IMR-90 (cell line): ENCODE measurements around the gene FPR2. TPM values are rescaled to one million over a fixed set of nuclear protein-coding genes. Genes with fewer than 3 reads are reported as not detected.

Source experiments
- ATAC-seq: fragments of 200-7000 bp; cut with Tn5 transposase; 2 replicates; pipeline ENCODE4 v1.9.1; 2020; ENCODE audit warnings: low read depth, mild to moderate bottlenecking, moderate library complexity
- BruUV-seq: library from RNA; stranded (reverse); fragments of 400-500 nt; replicated peaks from 2 replicates; lab custom pipeline; 2021; lab: Mats Ljungman, UMichigan
- CTCF ChIA-PET: fragments of 300-600 bp; formaldehyde crosslinking; extraction: SDS; loops from one replicate; lab custom pipeline; 2021; ENCODE audit warnings: antibody characterized with exemption; lab: Yijun Ruan, JAX
- POLR2A ChIA-PET: fragments of 300-600 bp; sonication (Branson Sonifier 250); formaldehyde crosslinking; loops from one replicate; lab custom pipeline; 2022; ENCODE audit warnings: antibody characterized with exemption; ENCODE audit not compliant: unreplicated experiment; lab: Charles Lee
- DNase-seq: peaks from one replicate; pipeline ENCODE4 v3.0.0; 2013
- H2AFZ ChIP-seq: replicated peaks from 2 replicates; pipeline ENCODE3; 2013; ENCODE audit warnings: low read length, mild to moderate bottlenecking; ENCODE audit not compliant: poor library complexity
- H2AK5ac ChIP-seq: 2 replicates; pipeline ENCODE4 v1.6.1; 2013; ENCODE audit warnings: low read depth, low read length, inconsistent platforms
- H2AK9ac ChIP-seq: replicated peaks from 2 replicates; pipeline ENCODE3; 2013; ENCODE audit warnings: mild to moderate bottlenecking, low read depth, low read length, moderate library complexity; ENCODE audit not compliant: poor library complexity
- H2BK120ac ChIP-seq: 2 replicates; pipeline ENCODE4 v1.6.1; 2013; ENCODE audit warnings: low read depth, low read length, inconsistent platforms
- H2BK15ac ChIP-seq: 3 replicates; pipeline ENCODE4 v1.6.1; 2013; ENCODE audit warnings: low read depth, low read length, inconsistent platforms
- H2BK20ac ChIP-seq: 2 replicates; pipeline ENCODE4 v1.6.1; 2013; ENCODE audit warnings: low read depth, mild to moderate bottlenecking, inconsistent platforms, low read length, moderate library complexity
- H2BK5ac ChIP-seq: 2 replicates; pipeline ENCODE4 v1.6.1; 2013; ENCODE audit warnings: mild to moderate bottlenecking, low read depth, low read length, inconsistent platforms; ENCODE audit not compliant: poor library complexity, severe bottlenecking
- H3K14ac ChIP-seq: replicated peaks from 2 replicates; pipeline ENCODE4 v1.6.1; 2013; ENCODE audit warnings: low read depth, low read length, inconsistent platforms
- H3K18ac ChIP-seq: 2 replicates; pipeline ENCODE4 v1.6.1; 2013; ENCODE audit warnings: low read depth, low read length, control low read depth
- H3K23ac ChIP-seq: 2 replicates; pipeline ENCODE4 v1.6.1; 2013; ENCODE audit warnings: low read depth, low read length, inconsistent platforms
- H3K27ac ChIP-seq: 2 replicates; pipeline ENCODE4 v1.5.1; 2013; ENCODE audit warnings: mild to moderate bottlenecking, control low read depth, low read length; ENCODE audit not compliant: insufficient read depth
- H3K27me3 ChIP-seq: 2 replicates; pipeline ENCODE4 v1.6.1; 2013; ENCODE audit warnings: low read length; ENCODE audit not compliant: control insufficient read depth, insufficient read depth
- H3K36me3 ChIP-seq: 2 replicates; pipeline ENCODE4 v1.6.1; 2013; ENCODE audit warnings: low read length, mixed read lengths; ENCODE audit not compliant: control insufficient read depth, insufficient read depth
- H3K4ac ChIP-seq: 2 replicates; pipeline ENCODE4 v1.6.1; 2013; ENCODE audit warnings: low read depth, low read length, inconsistent platforms
- H3K4me1 ChIP-seq: 2 replicates; pipeline ENCODE4 v1.6.1; 2013; ENCODE audit warnings: low read length, mixed read lengths; ENCODE audit not compliant: control insufficient read depth, insufficient read depth
- H3K4me2 ChIP-seq: 2 replicates; pipeline ENCODE4 v1.6.1; 2013; ENCODE audit warnings: low read depth, mild to moderate bottlenecking, control low read depth, low read length, moderate library complexity
- H3K4me3 ChIP-seq: 2 replicates; pipeline ENCODE4 v1.5.1; 2013; ENCODE audit warnings: low read depth, mild to moderate bottlenecking, control low read depth, low read length, moderate library complexity; ENCODE audit not compliant: insufficient read depth
- H3K56ac ChIP-seq: 2 replicates; pipeline ENCODE4 v1.6.1; 2013; ENCODE audit warnings: low read length, inconsistent platforms; ENCODE audit not compliant: insufficient read depth; ENCODE audit errors: extremely low read depth
- H3K79me1 ChIP-seq, 2 experiments: 2 replicates each; pipeline ENCODE4 v1.6.1; 2013; ENCODE audit warnings: low read length in 2 of 2, inconsistent platforms in 1 of 2, low read depth in 1 of 2
- H3K9ac ChIP-seq: 2 replicates; pipeline ENCODE4 v1.6.1; 2013; ENCODE audit warnings: low read depth, low read length, control low read depth
- H3K9me1 ChIP-seq: 2 replicates; pipeline ENCODE4 v1.6.1; 2013; ENCODE audit warnings: low read length, inconsistent platforms; ENCODE audit not compliant: insufficient read depth
- H3K9me3 ChIP-seq: 2 replicates; pipeline ENCODE4 v1.6.1; 2013; ENCODE audit warnings: low read length; ENCODE audit not compliant: control insufficient read depth, insufficient read depth
- H4K20me1 ChIP-seq: 2 replicates; pipeline ENCODE4 v1.6.1; 2013; ENCODE audit warnings: low read length, inconsistent platforms; ENCODE audit not compliant: insufficient read depth
- H4K5ac ChIP-seq: 2 replicates; pipeline ENCODE4 v1.6.1; 2013; ENCODE audit warnings: mild to moderate bottlenecking, low read depth, low read length, control low read depth
- H4K8ac ChIP-seq, 2 experiments: 2 replicates each; pipeline ENCODE4 v1.6.1; 2013; ENCODE audit warnings: low read depth in 2 of 2, low read length in 2 of 2, control low read depth in 1 of 2, inconsistent platforms in 1 of 2
- H4K91ac ChIP-seq: 2 replicates; pipeline ENCODE4 v1.6.1; 2013; ENCODE audit warnings: low read depth, low read length, inconsistent platforms; ENCODE audit not compliant: insufficient read depth
- BHLHE40 ChIP-seq: fragments of 150-350 bp; IDR thresholded peaks from 2 replicates; pipeline ENCODE4 v1.6.1; 2016; ENCODE audit warnings: mild to moderate bottlenecking, low read depth, low read length
- CEBPB ChIP-seq: IDR thresholded peaks from 2 replicates; pipeline ENCODE4 v1.6.1; 2012; ENCODE audit warnings: low read depth, low read length, improper control_type of control experiment
- CHD1 ChIP-seq: IDR thresholded peaks from 2 replicates; pipeline ENCODE4 v1.6.1; 2012; ENCODE audit warnings: low read depth, low read length, improper control_type of control experiment
- FOS ChIP-seq: fragments of 150-350 bp; IDR thresholded peaks from 2 replicates; pipeline ENCODE4 v1.6.1; 2016; ENCODE audit warnings: low read depth, low read length
- MAFK ChIP-seq: IDR thresholded peaks from 2 replicates; pipeline ENCODE4 v1.6.1; 2012; ENCODE audit warnings: low read depth, low read length, improper control_type of control experiment
- MAZ ChIP-seq: IDR thresholded peaks from 2 replicates; pipeline ENCODE4 v1.6.1; 2012; ENCODE audit warnings: low read depth, mild to moderate bottlenecking, low read length, improper control_type of control experiment, moderate library complexity, borderline replicate concordance
- MXI1 ChIP-seq: IDR thresholded peaks from 2 replicates; pipeline ENCODE4 v1.6.1; 2012; ENCODE audit warnings: low read depth, mild to moderate bottlenecking, low read length, moderate library complexity, borderline replicate concordance
- NFE2L2 ChIP-seq: fragments of 150-350 bp; IDR thresholded peaks from 2 replicates; pipeline ENCODE4 v1.6.1; 2016; ENCODE audit warnings: low read depth, mild to moderate bottlenecking, low read length
- POLR2A ChIP-seq: IDR thresholded peaks from 2 replicates; pipeline ENCODE4 v1.6.1; 2012; ENCODE audit warnings: mild to moderate bottlenecking, low read depth, low read length
- RAD21 ChIP-seq: IDR thresholded peaks from 2 replicates; pipeline ENCODE4 v1.6.1; 2012; ENCODE audit warnings: low read length, improper control_type of control experiment
- RCOR1 ChIP-seq: IDR thresholded peaks from 2 replicates; pipeline ENCODE4 v1.6.1; 2012; ENCODE audit warnings: mild to moderate bottlenecking, low read length, improper control_type of control experiment; ENCODE audit not compliant: insufficient replicate concordance
- RFX5 ChIP-seq: IDR thresholded peaks from 2 replicates; pipeline ENCODE4 v1.8.0; 2012; ENCODE audit warnings: low read depth, mild to moderate bottlenecking, low read length, moderate library complexity
- SMC3 ChIP-seq: fragments of 150-350 bp; IDR thresholded peaks from 2 replicates; pipeline ENCODE4 v1.6.1; 2016; ENCODE audit warnings: low read depth, mild to moderate bottlenecking, antibody characterized with exemption, low read length, moderate library complexity
- USF2 ChIP-seq: fragments of 150-350 bp; IDR thresholded peaks from 2 replicates; pipeline ENCODE4 v1.6.1; 2017; ENCODE audit warnings: mild to moderate bottlenecking, antibody characterized with exemption, low read length, low read depth
- WGBS, 2 experiments: methylation state at CpG; one replicate each; pipeline versions ENCODE4 v1.1.5 to v1.1.7; 2013; ENCODE audit warnings: missing lambda C conversion rate in 2 of 2; ENCODE audit not compliant: insufficient read length in 1 of 2; ENCODE audit errors: extremely low coverage in 2 of 2; 5-methylcytosine and 5-hydroxymethylcytosine counted together
- dilution Hi-C: fragments of 300-500 bp; cut with HindIII; formaldehyde crosslinking; loops from one replicate; pipeline ENCODE4 v1.14.3; 2018; ENCODE audit warnings: low sequenced_read_pairs; ENCODE audit not compliant: unreplicated experiment
- in situ Hi-C: fragments of 300-500 bp; cut with MboI; formaldehyde crosslinking; loops from 3 replicates; pipeline ENCODE4 v1.14.3; 2019; ENCODE audit warnings: low sequenced_read_pairs, inconsistent platforms, mixed read lengths
- intact Hi-C: fragments of 100-400 bp; cut with micrococcal nuclease; formaldehyde crosslinking; loops from 2 replicates; pipeline ENCODE4 v1.10.0; 2022
- polyA plus RNA-seq, 3 experiments: library from polyadenylated mRNA; depleted of rRNA; stranded (reverse); fragments of >200 nt; gene quantifications; 2 replicates each; pipeline ENCODE4 v1.2.3, GENCODE V29; 2012; ENCODE audit warnings: low replicate concordance in 1 of 3
- total RNA-seq: library from RNA; depleted of rRNA; stranded (reverse); fragments of >200 nt; gene quantifications from 2 replicates; pipeline ENCODE4 v1.2.3, GENCODE V29; 2012
- TF ChIP-seq, protein P1 (sequence below): fragments of 150-350 bp; IDR thresholded peaks from 2 replicates; pipeline ENCODE4 v1.6.1; 2016; ENCODE audit warnings: low read depth, mild to moderate bottlenecking, low read length, moderate library complexity, borderline replicate concordance
- TF ChIP-seq, protein P2 (sequence below): conservative IDR thresholded peaks from 2 replicates; pipeline ENCODE4 v1.5.1; 2012; ENCODE audit warnings: mild to moderate bottlenecking, low read depth, low read length, improper control_type of control experiment

The FPR2 gene
- total and polyA plus RNA-seq, 2 of the 4 experiments (the other 2 are of a cell fraction) = not detected

DNA sequence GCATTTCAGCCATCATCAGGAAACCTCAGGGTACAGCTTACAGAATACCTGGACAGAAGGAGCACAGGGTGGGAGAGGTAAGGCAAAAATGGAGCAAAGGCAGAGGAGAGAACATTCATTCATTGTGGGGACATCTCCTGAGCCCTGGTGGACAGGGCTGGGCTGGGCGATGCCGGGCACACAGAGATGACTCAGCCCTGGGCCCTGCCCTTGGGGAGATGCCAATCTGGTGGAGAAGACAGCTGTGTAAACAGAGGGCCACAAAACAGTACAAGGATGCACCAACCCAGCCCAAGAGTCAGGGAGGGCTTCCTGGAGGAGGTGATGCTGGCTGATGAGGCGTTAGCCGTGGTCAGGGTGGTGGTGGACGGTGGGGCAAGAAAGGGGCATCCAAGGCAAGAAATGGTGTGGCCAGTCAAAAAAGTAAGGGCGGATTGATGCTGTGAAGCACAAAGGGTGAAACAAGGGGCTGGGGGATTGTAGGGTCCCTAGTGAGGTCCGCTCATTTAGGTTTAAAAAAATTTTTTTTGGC, 33.6 kb upstream of the FPR2 start:
- H2AK9ac ChIP-seq = no peak overlapping the region
- CTCF ChIA-PET = no interaction called here
- peak overlapping the region; percentile 43 for H2AFZ ChIP-seq
- no peak overlapping the region for H3K4me3 ChIP-seq
- in situ Hi-C loops (no loop called here), intact Hi-C loops (no loop called here), dilution Hi-C loops (no loop called here)
- H3K9ac ChIP-seq = no peak overlapping the region
- H3K9me3 ChIP-seq = 0 out of 2 replicates have a peak, but pooled peaks cover 3% of the 10 kb centered on the region
- H2AK5ac ChIP-seq = no peak overlapping the region
- no peaks in the 10 kb centered on the region for H3K4me1 ChIP-seq
- H3K27me3 ChIP-seq = peaks cover 22% of the 10 kb centered on the region
- no peak overlapping the region for H3K27ac ChIP-seq
- no peak overlapping the region for H3K4ac ChIP-seq
- H3K79me1 ChIP-seq = no peaks in the 10 kb centered on the region
- no peak overlapping the region for H3K56ac ChIP-seq
- no peak overlapping the region for H2BK5ac ChIP-seq
- no peaks in the 10 kb centered on the region for H3K36me3 ChIP-seq
- ATAC-seq (no peak; the same call in 1 of the 2 replicates), DNase-seq (no peak)
- H3K4me2 ChIP-seq = no peak overlapping the region
- no peak overlapping the region for H4K5ac ChIP-seq
- POLR2A ChIA-PET = no interaction called here
- H4K20me1 ChIP-seq = no peaks in the 10 kb centered on the region
- no peaks in the 10 kb centered on the region for H3K9me1 ChIP-seq
- TF ChIP-seq, protein P1, sequence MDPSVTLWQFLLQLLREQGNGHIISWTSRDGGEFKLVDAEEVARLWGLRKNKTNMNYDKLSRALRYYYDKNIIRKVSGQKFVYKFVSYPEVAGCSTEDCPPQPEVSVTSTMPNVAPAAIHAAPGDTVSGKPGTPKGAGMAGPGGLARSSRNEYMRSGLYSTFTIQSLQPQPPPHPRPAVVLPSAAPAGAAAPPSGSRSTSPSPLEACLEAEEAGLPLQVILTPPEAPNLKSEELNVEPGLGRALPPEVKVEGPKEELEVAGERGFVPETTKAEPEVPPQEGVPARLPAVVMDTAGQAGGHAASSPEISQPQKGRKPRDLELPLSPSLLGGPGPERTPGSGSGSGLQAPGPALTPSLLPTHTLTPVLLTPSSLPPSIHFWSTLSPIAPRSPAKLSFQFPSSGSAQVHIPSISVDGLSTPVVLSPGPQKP = no peak
- no peak for TF ChIP-seq MXI1
- TF ChIP-seq MAZ = no peak
- no peak for TF ChIP-seq USF2
- no peak for TF ChIP-seq BHLHE40
- TF ChIP-seq, protein P2, sequence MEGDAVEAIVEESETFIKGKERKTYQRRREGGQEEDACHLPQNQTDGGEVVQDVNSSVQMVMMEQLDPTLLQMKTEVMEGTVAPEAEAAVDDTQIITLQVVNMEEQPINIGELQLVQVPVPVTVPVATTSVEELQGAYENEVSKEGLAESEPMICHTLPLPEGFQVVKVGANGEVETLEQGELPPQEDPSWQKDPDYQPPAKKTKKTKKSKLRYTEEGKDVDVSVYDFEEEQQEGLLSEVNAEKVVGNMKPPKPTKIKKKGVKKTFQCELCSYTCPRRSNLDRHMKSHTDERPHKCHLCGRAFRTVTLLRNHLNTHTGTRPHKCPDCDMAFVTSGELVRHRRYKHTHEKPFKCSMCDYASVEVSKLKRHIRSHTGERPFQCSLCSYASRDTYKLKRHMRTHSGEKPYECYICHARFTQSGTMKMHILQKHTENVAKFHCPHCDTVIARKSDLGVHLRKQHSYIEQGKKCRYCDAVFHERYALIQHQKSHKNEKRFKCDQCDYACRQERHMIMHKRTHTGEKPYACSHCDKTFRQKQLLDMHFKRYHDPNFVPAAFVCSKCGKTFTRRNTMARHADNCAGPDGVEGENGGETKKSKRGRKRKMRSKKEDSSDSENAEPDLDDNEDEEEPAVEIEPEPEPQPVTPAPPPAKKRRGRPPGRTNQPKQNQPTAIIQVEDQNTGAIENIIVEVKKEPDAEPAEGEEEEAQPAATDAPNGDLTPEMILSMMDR = no peak
- TF ChIP-seq RAD21 = no peak
- no peak for TF ChIP-seq MAFK
- no peak for TF ChIP-seq RFX5
- TF ChIP-seq SMC3 = no peak
- no peak for TF ChIP-seq CEBPB
- no peak for TF ChIP-seq FOS
- TF ChIP-seq RCOR1 = no peak
- TF ChIP-seq CHD1 = no peak
- TF ChIP-seq POLR2A = no peak
- TF ChIP-seq NFE2L2 = no peak
- no peak overlapping the region for H4K91ac ChIP-seq
- no peak overlapping the region for H2BK20ac ChIP-seq
- no peak overlapping the region for H3K14ac ChIP-seq
- H2BK120ac ChIP-seq = no peak overlapping the region
- no TSS peak for BruUV-seq
- H3K18ac ChIP-seq = no peak overlapping the region
- no peak overlapping the region for H3K23ac ChIP-seq
- 88% methylated on average over 3 of the region's 7 CpGs; no CpG with 5 or more reads in 1 of the 2 experiments for WGBS, 2 experiments
- H4K8ac ChIP-seq = no peak overlapping the region
- H2BK15ac ChIP-seq = no peak overlapping the region
